Posterior vena cava (tissue), 2 donors: ENCODE measurements around the gene CASD1. TPM values are rescaled to one million over a fixed set of nuclear protein-coding genes. Genes with fewer than 3 reads are reported as not detected.
A peak's percentile ranks its signal among the peaks of the same experiment; 100 is the strongest.

ENCODE experiments used
- DNase-seq: peaks from one replicate; pipeline ENCODE4 v3.0.0-alpha.2; 2020; ENCODE audit warnings: low spot score
- intact Hi-C, 2 donors: fragments of 100-400 bp; cut with DNase I; formaldehyde crosslinking; loops; one replicate each; pipeline versions ENCODE4 v1.14.1 to v1.14.2; 2022 to 2023
- total RNA-seq, 2 donors: library from RNA; stranded (reverse); fragmentation: NEBNext Ultra II Directional; extraction: Animal tissue kit (Norgen Biotek cat#: 25700); gene quantifications; one replicate each; pipeline ENCODE4 v1.2.1, GENCODE V29; 2021
- donor health status: DM: yes; HTN: yes; CAD: no.
- donor health status: DM: yes; HTN: yes; CAD: no.

Gene CASD1
- total RNA-seq, 2 donors from 2014 or later, result 17.5 to 20.0 TPM

DNA sequence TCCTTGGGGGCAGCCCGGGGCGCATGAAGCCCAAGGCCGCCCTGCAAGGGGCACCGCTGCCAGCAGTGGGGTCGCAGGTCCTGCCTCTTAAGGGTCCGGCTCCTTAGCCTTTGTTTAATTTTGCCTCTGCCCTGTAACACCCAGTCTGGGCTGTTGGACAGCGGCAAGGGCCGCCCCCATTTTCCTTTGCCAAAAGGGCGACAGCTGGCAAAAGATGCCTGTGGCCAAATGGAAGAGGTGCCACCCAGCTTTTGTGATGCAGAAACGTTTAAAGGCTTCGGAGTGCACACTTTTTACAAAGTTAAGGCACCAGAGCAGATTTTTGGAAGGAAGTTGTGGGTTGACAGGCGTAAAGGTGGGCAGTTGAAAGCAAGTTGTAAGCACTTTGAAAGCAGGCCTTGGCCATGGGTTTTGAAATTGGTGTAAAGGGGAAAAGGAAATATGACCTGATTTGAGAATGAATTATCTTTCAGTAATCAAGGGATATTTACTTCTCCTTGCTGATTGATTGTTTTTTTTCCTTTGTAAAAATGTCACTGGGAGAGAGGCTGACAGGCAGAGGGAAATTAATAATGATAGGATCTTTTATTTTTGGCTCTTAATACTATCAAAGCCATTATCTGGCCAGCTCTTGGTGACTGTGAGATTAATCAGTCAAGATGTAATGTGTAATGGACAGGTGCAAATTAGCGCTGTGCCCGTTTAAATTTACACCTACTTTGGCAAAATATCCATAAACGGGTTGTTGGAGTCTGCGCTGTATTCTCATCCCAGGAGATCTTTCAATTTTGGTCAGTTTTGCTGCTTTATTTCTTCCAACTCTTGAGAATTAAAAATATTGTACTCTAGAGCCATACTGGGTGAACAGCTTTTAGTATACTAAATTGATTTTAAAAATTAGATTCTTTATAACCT is 1.2 kb downstream of the CASD1 start:
- intact Hi-C loops, result no loop called here
- peak; percentile 68 for DNase-seq

DNA sequence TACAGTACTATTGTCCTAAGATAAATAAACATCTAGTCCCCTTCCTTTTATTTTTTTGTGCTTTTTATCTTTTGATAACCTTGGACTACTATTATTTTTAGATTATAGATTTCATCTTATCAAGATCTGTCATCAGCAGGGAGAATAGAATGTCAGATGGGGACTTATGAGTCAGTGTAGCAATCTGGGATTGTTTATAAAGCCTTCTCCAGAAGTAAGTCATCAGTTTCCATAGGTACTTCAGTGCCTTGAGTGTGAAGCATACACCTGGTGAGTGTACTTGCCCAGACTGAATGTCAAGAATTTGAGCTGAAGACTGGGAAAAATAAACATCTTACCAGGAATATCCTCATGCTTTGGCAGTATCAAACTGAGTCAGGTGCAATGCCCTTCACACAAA is 2.1 kb downstream of the CASD1 start:
- intact Hi-C loops, result no loop called here

DNA sequence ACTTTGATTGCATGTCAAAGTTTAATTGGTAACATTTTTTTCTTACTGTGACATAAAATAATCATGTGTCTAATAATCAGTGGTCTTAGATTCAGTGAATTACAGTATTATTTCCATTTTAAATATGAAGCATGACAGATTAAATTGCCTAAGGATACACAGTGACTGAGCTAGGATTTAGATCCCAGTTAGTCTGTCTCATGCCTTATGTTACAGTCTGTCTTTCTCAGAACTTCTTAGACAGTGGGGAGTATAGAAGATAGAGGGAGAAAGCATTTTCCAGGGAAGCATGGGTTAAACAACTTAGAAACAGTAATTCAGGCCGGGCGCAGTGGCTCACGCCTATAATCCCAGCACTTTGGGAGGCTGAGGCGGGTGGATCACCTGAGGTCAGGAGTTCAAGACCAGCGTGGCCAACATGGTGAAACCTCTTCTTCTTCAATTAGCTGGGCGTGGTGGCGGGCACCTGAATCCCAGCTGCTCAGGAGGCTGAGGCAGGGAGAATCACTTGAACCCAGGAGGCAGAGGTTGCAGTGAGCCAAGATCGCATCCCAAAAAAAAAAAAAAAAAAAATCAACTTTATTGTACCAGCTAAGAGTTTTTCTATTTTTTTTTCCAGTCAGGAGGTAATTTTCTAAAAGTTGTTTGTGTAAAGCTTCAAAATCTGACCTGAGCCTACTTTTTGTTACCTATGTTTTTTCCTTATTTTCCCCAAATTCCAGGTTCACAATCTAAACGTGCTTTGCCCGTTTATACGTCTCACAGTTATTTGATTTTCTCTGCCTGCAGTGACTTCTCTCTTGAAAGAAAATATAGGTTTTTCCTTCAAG is 3.3 kb downstream of the CASD1 start:
- intact Hi-C loops, result no loop called here
- DNase-seq, result no peak

More for the DNA sequence above, 2.1 kb downstream of the CASD1 start:
- DNase-seq, result no peak

DNA sequence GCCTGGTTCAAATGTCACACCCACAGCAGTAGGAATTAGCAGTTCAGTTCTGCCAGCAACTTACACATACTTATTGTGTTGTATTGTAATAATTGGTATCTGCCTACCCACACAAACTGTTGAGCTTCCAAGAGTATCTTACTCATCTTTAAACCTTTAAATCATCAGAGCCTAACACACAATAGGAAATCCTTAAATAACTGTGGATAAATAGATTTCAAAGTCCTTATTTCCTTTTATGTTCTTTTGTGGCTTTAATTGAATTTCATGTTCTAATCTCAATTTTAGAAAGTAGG is 3.9 kb downstream of the CASD1 start:
- intact Hi-C loops, result no loop called here
- DNase-seq, result no peak

DNA sequence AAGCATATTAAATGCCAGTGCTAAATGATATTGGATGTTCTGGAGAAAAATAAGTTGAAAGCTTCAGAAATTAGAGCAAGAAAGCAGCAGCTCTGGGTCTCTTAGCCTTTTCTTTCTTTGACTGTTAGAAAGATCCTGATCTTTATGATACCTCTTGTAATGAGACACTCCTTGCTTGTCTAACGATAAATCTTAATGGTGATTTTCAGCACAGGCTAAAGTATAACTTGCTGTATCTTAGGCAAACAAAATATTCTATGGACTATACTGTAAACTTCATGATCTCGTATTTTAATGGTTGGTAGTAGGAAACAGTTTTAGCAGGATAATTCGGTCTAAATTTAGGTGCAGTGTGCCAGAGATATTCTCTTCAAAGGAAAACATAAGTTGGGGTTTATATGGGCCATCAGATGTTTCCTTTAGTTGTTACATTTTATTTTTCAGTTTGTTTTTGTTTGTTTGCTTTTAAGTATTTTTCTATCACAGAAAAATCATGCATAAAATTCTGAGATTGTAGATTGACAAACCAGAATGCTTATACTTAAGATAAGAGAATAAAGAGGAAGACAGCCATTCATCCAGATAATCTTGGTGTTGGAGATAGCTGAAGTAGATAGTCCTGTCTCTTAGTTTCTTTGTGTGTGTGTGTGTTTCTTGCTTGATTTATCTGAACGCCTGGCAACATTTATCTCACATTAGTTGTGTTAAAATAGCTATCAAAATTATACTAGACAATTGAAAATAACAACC is 4.7 kb downstream of the CASD1 start:
- DNase-seq, result no peak
- intact Hi-C loops, result no loop called here

DNA sequence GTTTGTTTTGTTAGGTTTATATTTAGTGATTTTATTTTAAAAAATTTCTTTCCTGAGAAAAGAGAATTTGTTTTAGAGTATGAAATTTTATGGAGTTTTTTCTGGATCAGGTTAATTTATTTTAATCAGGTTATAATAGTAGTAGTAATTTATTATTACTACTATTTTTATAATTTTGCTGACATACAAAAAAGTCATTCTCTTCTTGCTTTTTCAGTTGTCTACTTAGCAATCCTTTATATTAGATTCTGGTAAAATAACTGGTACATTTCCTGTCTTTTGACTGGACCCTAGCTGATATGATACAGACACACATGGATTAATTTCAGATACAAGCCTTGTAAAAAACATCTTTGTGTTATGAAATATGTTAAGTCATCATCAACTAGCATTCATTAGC is 5.3 kb downstream of the CASD1 start:
- DNase-seq, result no peak
- intact Hi-C loops, result no loop called here

DNA sequence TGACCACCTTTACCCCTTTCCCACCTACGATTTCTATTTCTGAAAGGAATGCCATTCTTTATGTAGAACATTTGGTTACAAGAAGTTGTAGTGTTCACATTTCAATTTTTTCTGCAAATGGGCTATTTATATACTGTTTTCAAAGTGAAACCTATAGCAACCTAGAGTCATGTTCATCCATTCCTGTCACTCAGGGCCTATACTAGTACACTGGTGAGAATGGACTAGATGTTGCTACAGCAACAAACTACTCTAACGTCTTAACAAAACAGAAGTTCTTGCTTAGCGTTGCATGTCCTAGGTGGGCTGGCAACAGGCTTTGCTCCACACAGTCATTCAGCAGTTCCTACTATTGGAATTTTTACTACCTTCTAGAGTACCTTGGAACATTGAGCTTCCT is 16.3 kb downstream of the CASD1 start:
- intact Hi-C loops, result no loop called here
- no peak for DNase-seq

DNA sequence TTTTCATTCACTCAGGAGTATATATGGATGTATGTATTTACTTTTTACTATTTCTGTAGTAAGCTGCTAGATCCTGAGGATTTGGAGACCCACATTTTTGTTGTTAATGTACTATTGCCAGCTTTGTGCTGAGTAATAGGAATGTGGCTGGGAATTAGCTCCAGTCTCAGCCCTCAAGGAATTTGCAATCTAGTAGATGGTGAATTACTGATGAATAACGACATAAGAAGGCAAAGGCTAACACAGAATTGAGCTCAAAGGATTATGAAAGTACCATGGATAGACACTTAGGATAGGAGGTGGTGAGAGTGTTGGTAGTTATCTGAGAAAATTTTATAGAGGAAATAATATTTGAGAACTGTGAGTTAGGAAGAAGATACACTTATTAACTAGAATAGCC is 19.9 kb downstream of the CASD1 start:
- no peak for DNase-seq
- intact Hi-C loops, result no loop called here

DNA sequence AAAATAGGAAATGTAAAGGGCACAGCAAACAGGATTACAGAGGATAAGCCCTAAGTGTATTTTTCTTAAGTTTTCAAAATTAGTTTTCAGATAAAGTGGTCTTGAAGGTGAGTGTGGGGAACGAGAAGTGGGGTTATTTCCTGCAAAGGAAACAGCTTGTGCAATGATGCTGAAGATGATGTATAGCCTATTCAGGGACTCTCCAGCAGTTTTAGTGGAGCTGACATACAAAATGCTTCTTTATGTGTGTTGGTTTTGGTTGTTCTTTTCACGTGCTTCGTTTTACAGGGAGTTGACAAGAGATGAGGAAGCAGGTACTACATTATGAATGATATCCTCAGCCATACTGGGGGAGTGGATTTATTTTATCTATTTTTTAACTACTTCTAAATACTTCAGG is 20.5 kb downstream of the CASD1 start:
- no peak for DNase-seq
- intact Hi-C loops, result no loop called here

DNA sequence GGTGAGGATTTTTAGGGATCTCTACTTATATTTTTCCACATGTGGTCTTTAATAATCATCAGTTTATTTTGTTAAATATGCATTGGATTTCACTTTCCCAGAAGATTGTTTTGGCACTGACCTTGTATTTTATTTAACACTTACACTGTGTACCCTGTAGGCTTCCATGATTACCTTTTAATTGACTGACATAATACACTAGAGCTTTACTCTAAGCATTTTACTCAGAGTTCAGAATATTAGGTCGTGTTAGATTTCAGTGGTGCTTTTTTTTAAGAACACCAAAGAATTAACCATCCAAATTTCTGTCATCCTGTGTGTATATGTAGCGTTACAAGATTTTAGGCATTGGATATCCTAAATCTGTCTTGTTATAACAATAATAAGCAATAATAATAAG is 23.1 kb downstream of the CASD1 start:
- intact Hi-C loops, result no loop called here

DNA sequence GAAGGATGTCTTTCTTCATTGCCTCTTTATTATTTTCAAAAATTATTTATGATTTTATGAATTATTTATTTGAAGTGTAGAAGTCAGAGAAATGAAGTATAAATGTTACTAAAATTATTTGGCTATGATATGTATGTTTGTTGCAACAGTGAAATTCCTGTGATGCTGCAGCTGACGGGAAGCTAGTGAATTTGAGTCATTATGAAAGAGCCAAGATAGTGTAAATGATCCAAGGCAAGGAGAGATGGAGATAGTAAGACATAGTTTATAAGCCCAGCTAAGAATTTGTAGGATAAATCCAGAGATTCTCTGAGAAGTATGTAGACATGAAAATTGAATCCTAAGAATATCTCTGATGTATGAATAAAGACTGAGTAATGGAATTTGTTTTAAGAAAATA is 30.8 kb downstream of the CASD1 start:
- no peak for DNase-seq
- intact Hi-C loops, result no loop called here

More for the DNA sequence above, 23.1 kb downstream of the CASD1 start:
- no peak for DNase-seq

DNA sequence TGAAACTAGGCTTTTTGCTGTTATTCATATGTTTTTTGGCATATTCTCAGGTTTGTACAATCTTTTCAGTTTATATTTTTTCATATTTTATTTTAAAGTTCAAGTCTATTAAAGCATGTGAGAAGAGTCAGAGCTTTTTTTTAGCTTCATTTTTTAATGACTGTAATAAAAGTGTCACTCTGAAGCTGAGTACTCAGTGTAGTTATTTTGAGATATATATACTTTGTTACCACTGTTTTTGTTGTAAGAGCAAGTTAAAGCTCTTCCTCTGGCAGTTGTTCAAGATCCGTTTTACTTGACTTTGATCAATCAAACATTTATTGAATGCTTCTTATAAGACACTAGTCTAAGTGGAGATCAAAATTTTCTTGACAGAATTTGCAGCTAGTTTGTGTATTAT is 37.5 kb downstream of the CASD1 start:
- intact Hi-C loops, result no loop called here
- no peak for DNase-seq

DNA sequence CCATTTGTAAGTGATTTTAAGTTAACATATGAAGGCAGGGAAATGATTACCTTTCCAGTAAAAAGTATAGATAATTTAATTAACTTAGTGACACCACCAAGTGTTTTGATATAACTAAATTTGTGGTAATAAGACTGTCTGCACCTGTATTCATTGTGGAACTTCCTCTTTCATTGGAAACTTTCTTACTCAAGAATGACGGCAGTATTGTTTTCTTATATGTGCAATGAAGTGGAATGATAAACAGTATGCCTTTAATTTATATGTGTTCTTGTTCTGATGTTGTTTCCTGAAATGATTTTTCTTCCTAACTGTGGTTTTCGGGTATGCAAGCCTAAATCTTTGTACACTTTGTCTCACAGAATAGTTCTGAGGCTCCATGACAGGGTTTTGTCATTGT is 46.4 kb downstream of the CASD1 start:
- no peak for DNase-seq
- intact Hi-C loops, result no loop called here

DNA sequence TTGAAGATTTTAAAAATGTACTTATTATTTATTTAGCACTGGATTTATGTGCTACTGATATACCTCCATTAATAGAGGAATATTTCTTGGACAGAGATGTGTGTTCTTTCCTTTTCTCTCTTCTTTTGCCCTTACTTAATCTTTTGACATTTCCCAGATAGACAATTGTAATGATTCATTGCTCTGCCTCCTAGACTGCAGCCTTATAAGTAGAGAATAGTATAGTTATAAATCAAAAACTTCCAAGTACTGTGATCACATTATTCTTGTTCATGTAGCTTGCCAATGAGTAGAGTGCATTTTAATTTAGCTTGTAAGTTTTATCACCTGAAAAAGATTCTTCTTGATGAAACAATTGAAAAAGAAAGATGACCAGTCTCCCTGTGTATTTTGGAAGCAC is 47.6 kb downstream of the CASD1 start:
- intact Hi-C loops, result no loop called here
- DNase-seq, result no peak

DNA sequence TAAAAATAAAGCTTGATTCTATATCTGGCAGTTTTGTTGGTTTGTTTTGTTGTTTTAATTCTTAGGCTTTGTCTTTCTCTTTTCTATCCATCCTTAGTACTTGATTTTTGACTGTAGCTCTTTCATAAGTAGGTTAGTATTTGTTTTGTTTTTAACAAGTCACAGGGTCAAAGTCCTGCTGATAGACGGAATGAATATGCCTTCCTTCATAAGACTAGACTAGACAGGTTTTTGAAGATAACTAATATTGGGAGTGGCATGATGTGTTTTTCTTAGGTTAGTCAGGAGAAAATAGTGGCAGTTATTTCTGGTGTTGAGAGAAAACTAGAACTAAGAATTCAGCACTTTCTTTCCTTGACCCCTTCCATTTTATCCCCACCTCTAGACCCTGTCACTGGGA is 50.4 kb downstream of the CASD1 start:
- intact Hi-C loops, result no loop called here
- DNase-seq, result no peak

DNA sequence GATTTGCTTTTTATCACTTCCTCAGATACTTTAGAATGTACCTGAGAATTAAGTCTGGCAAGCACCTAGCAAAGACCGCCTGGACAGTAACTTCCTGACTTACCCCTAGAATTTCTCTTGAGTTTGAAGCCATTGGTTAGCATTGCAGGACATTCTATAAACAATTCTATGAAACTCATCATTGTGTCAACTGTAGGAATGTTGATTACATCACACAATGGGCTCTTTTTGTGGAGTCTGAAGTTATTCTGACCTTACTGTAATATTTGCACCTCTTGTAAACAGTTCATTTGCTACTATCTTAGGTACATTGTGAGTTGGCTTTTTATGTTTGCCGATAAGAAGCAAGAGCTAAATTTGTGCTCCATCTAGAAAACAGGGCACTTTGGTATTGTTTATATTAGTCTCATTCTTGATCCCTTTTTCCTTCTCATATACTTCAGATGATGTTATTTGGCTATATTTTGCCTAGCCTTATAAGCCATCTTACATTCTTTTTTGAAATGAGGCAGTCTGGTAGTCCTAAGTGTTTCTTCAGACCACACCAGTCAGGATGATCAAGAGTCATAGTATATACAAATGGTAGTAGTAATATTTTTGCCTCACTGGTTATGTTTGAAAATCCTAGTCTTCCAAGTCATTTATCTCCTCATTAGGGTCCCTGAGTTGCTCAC is 52.4 kb downstream of the CASD1 start:
- no peak for DNase-seq
- intact Hi-C loops, result no loop called here

DNA sequence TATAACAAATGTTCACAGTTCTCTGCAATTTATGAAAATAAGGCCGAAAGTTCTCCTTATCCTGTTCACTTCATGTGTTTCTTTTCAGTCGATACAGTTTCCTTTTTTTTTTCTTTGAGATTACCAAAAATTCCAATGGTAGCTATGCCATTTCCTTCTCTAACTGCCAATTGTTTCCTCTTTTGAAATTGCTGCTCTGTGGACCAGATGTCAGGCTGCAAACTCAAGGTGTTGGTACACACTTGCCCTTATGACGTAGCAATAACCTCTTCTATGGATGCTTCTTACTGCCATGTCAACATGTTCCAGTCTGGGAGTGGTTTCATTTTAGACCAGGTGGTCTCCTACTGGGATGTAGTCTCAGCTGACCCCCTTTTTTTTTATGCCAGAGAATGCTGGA is 52.9 kb downstream of the CASD1 start:
- intact Hi-C loops, result no loop called here
- no peak for DNase-seq

DNA sequence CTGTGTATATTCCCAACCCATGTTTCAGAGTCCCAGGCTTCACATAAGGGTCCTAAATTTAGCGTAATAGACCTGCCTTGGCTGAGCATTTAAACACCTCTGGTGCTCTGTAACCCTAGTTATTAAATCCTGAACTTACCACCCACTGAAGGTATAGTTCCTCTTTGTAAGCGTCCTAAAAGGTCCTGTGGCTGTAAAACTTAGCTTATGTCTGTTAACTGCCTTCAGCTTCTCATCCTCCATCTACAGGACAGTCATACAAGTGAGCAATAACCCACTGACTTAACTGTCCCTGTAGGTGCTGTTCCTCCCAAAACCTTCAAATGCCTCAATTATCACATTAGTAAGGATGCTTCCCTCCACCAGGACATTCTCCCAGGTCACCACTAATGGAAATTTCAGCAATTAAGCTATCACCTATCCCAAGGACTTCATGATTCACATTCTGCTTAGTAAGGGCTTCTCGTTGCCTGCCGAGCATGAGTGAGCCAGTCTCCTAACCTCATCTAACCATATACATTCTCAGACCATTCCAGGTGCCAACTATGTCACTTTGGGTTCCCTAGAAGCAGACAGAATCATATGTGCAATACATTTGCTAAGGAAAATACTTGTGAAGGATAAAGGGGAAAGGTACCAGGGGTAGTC is 55.8 kb downstream of the CASD1 start:
- intact Hi-C loops, result no loop called here
- no peak for DNase-seq

DNA sequence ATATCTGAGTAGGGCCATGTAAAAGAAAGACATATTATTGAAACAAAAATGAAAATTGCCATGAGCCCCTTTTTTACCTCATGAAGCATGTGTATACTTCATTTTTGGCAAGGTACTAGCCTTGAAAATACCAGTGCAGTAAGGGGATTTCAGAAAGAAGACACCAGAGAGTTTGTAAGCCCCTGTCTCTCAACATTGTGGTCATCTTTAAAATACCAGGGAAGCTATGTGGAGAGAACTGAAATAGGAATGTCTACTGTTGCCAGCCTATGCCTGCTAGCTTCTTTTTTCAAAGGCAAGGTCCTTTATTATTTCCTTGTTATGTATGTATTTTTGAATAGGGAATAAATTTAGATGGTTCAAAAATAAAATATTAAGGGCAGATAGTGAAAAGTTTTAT is 57.8 kb downstream of the CASD1 start:
- DNase-seq, result no peak
- intact Hi-C loops, result no loop called here
